K562 (cell line): ENCODE measurements around the gene YY1AP1.

ENCODE experiments used
- DEAF1 ChIP-seq: fragments of 450-650 bp; formaldehyde crosslinking; IDR thresholded peaks from 2 replicates; pipeline ENCODE4 v1.4.0; 2020; ENCODE audit warnings: mild to moderate bottlenecking, moderate library complexity
- GABPA ChIP-seq: fragments of 200-800 bp; sonication (Bioruptor generic); conservative IDR thresholded peaks from 2 replicates; pipeline ENCODE4 v1.6.1; 2016; ENCODE audit warnings: low read depth, missing genetic modification characterization, missing compliant biosample characterization
- KDM5B ChIP-seq: fragments of 200-600 bp; sonication (generic); IDR thresholded peaks from 2 replicates; pipeline ENCODE4 v1.6.1; 2012; ENCODE audit warnings: low read depth, mild to moderate bottlenecking, moderate library complexity, low read length, control low read depth, inconsistent platforms; ENCODE audit not compliant: insufficient replicate concordance

GRCh38 chr1:155643230-155643629, 45.3 kb downstream of the YY1AP1 start:
- no peak for TF ChIP-seq GABPA
- no peak for TF ChIP-seq KDM5B
- TF ChIP-seq DEAF1 (CRISPR knock-in tag) = no peak
